Astrocyte (in vitro differentiated cells and primary cell): Measurements from ENCODE around the gene XRN2.

Experiments used
- CTCF ChIP-seq: IDR thresholded peaks from 2 replicates; pipeline ENCODE4 v1.5.1; 2011; ENCODE audit warnings: low read depth, mild to moderate bottlenecking, inconsistent platforms, low read length, moderate library complexity; ENCODE audit not compliant: insufficient read depth
- EZH2 ChIP-seq: IDR thresholded peaks from 2 replicates; pipeline ENCODE4 v1.6.1; 2012; ENCODE audit warnings: mild to moderate bottlenecking, low read length, inconsistent platforms; ENCODE audit not compliant: insufficient read depth

GRCh38 chr20:21266191-21266536 is 37.0 kb upstream of the XRN2 start:
- TF ChIP-seq CTCF (no peak), EZH2 (no peak)
